Measurements from ENCODE around the gene LRRC74B. TPM values are rescaled to one million over a fixed set of nuclear protein-coding genes. Genes with fewer than 3 reads are reported as not detected.
"Not testable (repeated sequence)": the region's sequence is repeated elsewhere in the genome, so short reads cannot be mapped to it uniquely, and the experiment has no call there.

Gene LRRC74B
- total and polyA plus RNA-seq, 3 donors from 2014 or later, result 3.0 to 8.7 (median 5.4) TPM

DNA sequence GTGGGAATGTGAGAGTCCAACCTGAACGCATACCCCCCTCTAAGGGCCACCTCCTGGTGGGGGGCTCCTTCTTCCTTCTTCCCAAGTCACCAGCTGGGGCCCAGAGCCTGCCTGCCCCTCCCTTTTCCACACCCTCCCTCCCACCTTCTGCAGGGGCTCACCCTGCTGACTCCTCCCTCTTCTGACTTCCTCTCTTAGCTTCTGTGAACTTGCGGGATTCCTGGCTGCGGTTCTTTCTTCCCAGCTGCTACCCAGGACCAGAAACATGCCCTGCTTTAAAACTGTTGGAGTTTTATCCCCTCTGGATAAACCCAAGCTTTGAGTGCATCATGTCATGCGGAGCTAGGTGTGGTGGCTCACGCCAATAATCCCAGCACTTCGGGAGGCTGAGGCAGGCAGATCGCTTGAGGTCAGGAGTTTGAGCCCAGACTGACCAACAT lies 10.2 kb downstream of the LRRC74B start:
- no peaks in the 10 kb centered on the region for H3K36me3 ChIP-seq (ENCODE audit: low read depth, missing control alignments)
- WGBS, 2 donors, result 66 to 71% methylated on average over 7 of the region's 7 CpGs
- no peaks in the 10 kb centered on the region for H3K4me1 ChIP-seq
- no peak overlapping the region for H3K4me3 ChIP-seq
- H3K9me3 ChIP-seq, result no peaks in the 10 kb centered on the region
- DNase-seq, result no peak
- intact Hi-C loops (cut with DNase I; ENCODE audit: low total_unique reads), result no loop called here
- no peaks in the 10 kb centered on the region for H3K27me3 ChIP-seq
- no peak overlapping the region for H3K27ac ChIP-seq
- TF ChIP-seq POLR2A (IDR thresholded peaks at IDR 0.05), result no peak
- TF ChIP-seq, protein P1, sequence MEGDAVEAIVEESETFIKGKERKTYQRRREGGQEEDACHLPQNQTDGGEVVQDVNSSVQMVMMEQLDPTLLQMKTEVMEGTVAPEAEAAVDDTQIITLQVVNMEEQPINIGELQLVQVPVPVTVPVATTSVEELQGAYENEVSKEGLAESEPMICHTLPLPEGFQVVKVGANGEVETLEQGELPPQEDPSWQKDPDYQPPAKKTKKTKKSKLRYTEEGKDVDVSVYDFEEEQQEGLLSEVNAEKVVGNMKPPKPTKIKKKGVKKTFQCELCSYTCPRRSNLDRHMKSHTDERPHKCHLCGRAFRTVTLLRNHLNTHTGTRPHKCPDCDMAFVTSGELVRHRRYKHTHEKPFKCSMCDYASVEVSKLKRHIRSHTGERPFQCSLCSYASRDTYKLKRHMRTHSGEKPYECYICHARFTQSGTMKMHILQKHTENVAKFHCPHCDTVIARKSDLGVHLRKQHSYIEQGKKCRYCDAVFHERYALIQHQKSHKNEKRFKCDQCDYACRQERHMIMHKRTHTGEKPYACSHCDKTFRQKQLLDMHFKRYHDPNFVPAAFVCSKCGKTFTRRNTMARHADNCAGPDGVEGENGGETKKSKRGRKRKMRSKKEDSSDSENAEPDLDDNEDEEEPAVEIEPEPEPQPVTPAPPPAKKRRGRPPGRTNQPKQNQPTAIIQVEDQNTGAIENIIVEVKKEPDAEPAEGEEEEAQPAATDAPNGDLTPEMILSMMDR (IDR thresholded peaks at IDR 0.05), result no peak

DNA sequence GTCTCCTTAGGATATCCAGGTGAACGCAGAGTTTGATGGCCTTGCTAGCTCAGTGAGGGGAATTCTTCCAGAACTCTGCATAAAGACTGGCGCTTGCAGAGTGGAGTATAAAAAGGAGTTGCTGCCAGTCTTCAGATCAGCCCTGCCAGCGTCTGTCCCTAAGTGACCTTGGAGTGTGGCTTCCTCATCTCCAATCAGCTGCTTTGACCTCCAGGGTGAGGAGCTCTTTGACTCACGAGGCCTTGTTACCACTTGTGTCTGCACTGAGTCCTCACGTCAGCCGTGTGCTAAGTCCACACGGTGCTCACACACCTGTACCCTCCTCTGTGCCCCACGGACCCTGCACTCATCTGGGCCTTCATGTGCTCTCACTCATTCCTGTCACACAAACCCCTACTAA lies 14.6 kb downstream of the LRRC74B start:
- H3K27ac ChIP-seq; H3K4me3 ChIP-seq; intact Hi-C loops (cut with DNase I; ENCODE audit: low total_unique reads); H3K9me3 ChIP-seq; DNase-seq; H3K4me1 ChIP-seq; H3K27me3 ChIP-seq; H3K36me3 ChIP-seq (ENCODE audit: low read depth, missing control alignments): not testable (repeated sequence)
- WGBS, 2 donors, result 58 to 86% methylated on average over 6 to 8 of the region's 8 CpGs

DNA sequence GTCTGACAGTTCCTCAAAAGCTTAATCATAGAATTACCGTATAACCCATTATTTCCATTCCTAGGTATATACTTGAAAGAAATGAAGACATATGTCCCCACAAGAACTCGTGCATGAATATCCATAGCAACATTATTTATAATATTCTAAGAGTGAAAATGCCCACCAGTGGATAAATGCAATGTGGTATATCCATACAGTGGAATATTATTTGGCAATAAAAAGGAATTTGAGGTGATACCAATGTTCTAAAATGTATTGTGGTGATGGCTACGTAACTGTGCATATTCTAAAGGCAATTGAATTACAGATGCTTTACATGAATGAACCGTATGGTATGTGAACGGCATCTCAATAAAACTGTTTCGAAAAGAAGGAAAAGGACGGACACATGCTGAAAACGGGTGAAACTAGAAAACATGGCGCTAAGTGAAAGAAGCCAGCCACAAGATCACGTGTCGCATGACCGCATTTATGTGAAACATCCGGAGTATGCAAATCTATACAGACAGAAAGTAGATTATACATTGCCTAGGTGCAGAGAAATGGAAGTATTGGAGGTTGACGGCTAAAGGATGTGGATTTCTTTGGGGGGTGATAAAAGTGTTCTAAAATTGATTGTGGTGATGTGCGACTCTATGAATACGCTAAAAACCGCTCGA lies 16.0 kb downstream of the LRRC74B start:
- intact Hi-C loops (cut with DNase I; ENCODE audit: low total_unique reads); H3K4me3 ChIP-seq; DNase-seq; H3K27ac ChIP-seq; H3K9me3 ChIP-seq; H3K4me1 ChIP-seq; H3K36me3 ChIP-seq (ENCODE audit: low read depth, missing control alignments); H3K27me3 ChIP-seq: not testable (repeated sequence)
- WGBS, 2 donors, result 88 to 91% methylated on average over 15 to 18 of the region's 18 CpGs

DNA sequence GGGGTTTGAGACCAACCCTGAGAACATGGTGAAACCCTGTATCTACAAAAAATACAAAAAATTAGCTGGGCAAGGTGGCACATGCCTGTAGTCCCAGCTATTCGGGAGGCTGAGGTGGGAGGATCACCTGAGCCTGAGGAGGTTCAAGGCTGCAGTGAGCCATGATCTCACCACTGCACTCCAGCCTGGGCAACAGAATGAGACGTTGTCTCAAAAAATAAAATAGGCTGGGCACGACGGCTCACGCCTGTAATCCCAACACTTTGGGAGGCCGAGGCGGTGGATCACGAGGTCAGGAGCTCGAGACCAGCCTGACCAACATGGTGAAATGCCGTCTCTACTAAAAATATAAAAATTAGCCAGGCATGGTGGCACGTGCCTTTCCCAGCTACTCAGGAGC lies 18.7 kb downstream of the LRRC74B start:
- intact Hi-C loops (cut with DNase I; ENCODE audit: low total_unique reads), result not testable (repeated sequence)
- 81 to 82% methylated on average over 11 of the region's 11 CpGs for WGBS, 2 donors

DNA sequence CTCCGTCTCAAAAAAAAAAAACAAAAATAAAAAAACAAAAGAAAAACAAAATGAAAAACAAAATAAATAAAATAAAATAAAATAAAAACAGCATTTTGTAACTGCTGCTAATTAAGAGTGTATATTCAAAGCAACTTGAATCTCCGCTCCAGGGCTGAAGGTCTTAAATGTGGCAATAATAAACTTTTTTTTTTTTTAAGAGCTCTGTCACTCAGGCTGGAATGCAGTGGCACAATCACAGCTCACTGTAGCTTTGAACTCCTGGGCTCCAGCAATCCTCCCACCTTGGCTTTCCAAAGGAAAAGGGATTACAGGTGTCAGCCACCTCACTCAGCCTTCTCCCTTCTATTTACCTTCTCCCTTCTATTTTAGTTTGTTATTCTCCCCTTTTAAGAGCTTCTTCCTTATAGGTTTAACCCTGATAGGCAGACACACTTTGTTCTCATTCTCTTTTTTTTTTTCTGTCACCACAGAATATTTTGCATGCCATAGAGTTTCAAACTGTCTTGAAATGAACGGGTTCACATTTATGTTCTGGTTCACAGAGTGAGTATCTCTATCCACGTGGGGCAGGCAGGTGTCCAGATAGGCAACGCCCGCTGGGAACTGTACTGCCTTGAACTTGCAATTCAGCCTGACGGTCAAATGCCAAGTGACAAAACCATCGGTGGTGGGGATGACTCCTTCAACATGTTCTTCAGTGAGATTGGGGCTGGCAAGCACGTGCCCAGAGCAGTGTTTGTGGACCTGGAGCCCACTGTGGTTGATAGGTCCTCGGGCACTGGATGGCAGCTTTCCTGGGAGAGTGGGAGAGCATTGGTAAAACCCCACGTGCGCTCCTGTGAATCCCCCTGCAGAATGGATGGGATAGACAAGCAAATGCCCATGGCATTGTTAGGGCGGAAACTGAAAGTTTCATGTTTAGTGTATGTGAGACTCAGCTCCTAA lies 19.4 kb downstream of the LRRC74B start:
- Histone ChIP-seq H3K4me3 (no peak overlapping the region), H3K27me3 (no peaks in the 10 kb centered on the region), H3K9me3 (no peaks in the 10 kb centered on the region), H3K4me1 (no peaks in the 10 kb centered on the region), H3K36me3 (ENCODE audit: low read depth, missing control alignments) (no peaks in the 10 kb centered on the region), H3K27ac (no peak overlapping the region)
- intact Hi-C loops (cut with DNase I; ENCODE audit: low total_unique reads), result no loop called here
- no peak for DNase-seq
- WGBS, 2 donors, result 65 to 70% methylated on average over 13 of the region's 13 CpGs
- TF ChIP-seq, protein P1 (IDR thresholded peaks at IDR 0.05), result no peak
- TF ChIP-seq POLR2A (IDR thresholded peaks at IDR 0.05), result no peak

More for the DNA sequence above, 18.7 kb downstream of the LRRC74B start:
- not testable (repeated sequence) for H3K27ac ChIP-seq; H3K4me3 ChIP-seq; DNase-seq; H3K27me3 ChIP-seq; H3K9me3 ChIP-seq; H3K36me3 ChIP-seq (ENCODE audit: low read depth, missing control alignments); H3K4me1 ChIP-seq

DNA sequence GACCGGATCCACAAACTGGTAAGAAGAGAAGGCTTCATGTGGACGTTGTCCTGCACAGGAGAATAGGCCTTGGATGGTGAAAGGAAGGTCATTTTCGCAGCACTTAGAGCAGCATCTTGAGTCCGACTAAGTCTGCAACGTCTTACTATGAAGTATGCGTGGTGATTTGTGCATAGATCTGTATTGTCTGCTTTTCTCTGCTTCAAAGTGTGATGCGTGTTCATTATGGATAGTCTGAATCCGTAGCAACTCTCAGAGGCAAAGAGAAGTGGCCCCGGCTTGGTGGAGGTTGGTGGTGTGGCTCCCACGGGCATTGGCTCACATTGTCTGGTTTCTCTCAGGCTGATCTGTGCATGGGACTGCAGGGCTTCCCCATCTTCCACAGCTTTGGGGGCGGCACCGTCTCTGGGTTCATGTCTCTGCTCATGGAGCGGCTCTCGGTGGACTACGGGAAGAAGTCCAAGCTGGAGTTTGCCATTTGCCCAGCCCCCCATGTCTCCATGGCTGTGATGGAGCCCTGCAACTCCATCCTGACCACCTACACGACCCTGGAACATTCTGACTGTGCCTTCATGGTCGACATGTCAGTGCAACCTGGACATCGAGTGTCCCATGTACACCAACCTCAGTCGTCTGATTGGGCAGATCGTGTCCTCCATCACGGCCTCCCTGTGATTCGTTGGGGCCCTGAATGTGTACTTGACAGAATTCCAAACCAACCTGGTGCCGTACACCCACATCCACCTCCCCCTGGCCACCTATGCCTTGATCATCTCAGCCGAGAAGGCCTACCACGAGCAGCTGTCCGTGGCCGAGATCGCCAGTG lies 21.5 kb downstream of the LRRC74B start:
- no peak for DNase-seq
- intact Hi-C loops (cut with DNase I; ENCODE audit: low total_unique reads), result no loop called here
- no peak overlapping the region for H3K27ac ChIP-seq
- no peak overlapping the region for H3K4me3 ChIP-seq
- H3K9me3 ChIP-seq, result no peaks in the 10 kb centered on the region
- H3K4me1 ChIP-seq, result no peaks in the 10 kb centered on the region
- no peaks in the 10 kb centered on the region for H3K27me3 ChIP-seq
- H3K36me3 ChIP-seq (ENCODE audit: low read depth, missing control alignments), result no peaks in the 10 kb centered on the region
- WGBS, 2 donors, result 93 to 94% methylated on average over 25 to 28 of the region's 28 CpGs
- TF ChIP-seq, protein P1 (IDR thresholded peaks at IDR 0.05), result no peak
- TF ChIP-seq POLR2A (IDR thresholded peaks at IDR 0.05), result no peak
